Measurements from ENCODE around the gene FGD4.

Gene FGD4

DNA sequence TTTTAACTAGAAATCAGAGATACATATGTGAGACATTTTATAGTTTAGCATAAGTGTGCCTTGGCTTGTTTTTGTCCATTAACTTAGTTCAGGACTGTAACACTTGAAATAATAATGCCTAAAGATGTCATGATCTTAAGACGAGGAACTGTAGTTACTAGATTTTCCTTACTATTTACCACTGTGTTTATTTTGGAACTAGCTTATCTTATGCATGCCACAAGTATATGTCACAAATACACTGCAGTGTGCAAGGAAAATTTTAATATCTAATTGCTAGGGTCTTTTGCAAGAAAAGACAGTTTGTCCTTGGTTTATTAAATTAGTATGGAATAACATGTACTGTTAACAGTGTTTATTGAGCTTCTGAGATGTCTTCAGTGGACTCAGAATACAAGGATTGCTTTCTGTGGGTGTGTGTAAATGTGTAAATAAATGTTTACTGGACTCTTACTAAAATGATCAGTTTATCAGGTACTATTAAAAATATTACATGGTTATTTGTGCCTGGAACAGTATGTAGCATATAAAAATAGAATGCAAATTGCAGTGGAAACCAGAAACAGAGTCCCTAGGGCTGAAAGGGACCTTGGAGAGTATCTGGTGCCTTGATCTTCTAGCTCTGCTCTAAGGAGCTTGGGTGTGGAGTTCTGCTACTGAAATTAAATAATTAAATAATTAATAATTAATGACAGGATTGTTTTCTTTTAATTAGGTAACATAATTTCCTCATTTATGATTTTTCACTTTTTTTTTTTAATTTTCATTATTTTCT, 58.1 kb downstream of the FGD4 start:
- FAIRE-seq = no peak

DNA sequence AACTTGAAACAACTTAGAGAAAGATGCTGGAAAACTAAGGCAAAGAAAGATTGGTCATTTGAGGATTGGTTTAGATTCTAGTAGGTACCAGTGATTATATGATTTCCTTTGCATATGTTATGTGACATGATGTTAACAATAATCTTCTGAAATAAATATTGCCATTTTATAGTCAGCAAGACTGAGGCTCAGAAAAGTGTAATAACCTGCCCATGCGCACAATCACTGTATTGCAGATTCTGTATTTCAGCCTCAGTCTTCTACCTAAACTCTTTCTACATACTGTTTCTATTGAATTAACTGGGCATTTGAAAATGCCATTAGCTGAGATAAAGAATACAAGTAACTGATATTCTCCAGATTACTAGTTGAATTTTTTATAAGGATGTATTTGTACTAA, 61.3 kb downstream of the FGD4 start:
- FAIRE-seq = peak; percentile 88

DNA sequence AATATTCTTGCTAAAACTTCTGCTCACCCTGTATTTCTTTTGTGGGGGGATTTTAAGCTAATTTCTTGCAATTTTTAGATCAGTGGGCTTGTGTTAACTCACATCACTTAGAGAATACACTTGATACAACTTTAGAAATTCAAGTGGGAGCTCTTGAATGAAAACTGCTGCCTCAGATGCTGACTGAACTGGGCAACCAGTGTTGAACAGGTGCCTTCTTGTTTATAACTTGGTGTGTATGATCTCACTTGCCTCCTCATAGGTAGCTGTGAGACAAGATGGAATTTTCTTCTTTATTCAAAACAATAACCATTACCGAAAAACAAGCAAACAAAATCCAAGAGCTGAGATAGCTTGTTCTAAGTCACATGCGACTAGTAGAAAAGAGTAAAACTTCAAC, 63.5 kb downstream of the FGD4 start:
- FAIRE-seq = no peak

- FAIRE-seq = no peak
Observed at GRCh38 chr12:32466187-32466586, 66.8 kb downstream of the FGD4 start.

DNA sequence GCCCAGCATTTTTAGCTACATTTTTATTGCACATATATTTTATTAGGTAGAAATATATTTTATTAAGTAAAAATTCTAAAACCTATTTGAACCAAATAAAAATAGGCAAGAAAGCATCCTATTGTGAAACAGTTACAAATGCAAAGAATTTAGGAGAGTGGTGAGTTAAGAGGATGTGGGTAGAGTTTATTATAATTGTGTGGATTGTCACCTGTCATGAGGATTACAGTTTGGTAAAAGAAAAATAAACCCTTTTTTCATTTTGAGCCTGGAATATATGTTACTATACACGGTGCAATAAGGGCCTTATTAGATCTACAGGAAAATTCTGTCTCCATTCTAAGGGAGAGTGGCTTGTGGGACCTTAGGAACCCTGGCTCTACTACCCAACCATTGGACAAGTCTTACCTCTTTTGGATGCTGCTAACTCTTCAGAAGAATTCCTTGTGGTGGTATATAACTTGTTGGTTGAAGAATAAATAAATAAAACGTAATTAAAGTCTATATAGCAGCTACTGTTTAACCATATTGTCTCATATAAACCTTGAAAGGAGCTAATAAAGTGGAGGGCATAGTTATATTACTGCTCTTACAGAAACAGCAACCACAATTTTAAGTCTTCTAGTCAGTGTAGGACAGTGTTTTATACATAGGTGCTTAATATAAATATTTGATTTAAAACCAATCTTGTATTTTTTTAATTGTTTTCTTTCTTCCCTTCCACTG, 67.8 kb downstream of the FGD4 start:
- no peak for FAIRE-seq

DNA sequence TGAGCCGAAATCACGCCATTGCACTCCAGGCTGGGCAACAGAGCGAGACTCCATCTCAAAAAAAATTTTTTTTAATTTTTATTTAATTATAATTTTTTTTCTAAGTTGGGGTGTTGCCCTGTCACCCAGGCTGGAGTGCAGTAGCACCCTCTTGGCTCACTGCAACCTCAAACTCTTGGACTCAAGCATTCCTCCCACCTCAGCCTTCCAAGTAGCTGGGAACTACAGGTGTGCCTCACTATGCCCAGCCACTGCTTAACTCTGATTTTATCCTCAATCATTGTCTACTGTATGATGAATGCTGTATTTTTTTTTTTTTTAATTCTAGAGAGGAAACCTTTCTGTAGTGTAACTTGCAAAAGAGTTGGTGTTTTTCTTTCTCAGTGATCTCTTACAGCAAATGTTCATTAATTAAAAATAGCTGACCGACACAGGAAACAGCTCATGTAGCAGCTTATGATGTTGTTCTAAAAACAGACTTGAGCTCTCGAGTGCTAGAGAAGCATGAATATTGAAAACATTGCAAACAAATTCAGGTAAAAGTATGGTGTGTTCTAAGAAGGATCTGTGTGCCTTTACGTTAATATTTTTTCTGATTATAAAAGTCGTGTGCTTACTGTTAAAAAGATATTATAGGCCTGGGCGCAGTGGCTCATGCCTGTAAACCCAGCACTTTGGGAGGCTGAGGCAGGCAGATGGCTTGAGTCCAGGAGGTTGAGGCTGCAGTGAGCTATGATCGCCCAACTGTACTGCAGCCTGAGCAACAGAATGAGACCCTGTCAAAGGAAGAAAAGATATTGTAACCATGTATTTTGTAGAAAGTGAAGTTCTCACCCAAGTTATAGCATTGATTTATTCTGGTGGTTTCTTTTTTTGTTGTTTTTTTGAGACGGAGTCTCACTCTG, 68.9 kb downstream of the FGD4 start:
- FAIRE-seq = no peak

DNA sequence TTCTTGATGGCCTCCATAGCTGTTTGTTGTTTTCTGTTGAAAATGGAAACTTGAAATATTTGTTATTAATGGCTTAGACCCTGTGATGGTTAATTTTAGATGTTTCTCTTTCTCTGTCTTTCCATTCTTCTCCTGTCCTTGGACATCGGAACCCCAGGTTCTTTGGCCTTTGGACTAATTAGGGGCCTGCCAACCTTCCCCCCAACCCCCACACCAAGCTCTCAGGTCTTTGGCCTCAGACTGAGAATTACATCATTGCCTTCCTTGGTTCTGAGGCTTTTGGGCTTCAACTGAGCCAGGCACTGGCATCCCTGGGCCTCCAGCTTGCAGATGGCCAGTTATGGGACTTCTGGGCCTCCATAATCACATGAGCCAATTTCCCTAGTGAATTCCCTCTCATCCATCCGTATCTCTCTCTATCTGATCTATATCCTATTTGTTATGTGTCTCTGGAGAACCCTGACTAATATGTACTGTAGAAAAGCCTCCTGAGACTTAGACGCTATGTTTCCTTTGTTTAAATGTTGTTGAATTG, 71.6 kb downstream of the FGD4 start:
- no peak for FAIRE-seq

DNA sequence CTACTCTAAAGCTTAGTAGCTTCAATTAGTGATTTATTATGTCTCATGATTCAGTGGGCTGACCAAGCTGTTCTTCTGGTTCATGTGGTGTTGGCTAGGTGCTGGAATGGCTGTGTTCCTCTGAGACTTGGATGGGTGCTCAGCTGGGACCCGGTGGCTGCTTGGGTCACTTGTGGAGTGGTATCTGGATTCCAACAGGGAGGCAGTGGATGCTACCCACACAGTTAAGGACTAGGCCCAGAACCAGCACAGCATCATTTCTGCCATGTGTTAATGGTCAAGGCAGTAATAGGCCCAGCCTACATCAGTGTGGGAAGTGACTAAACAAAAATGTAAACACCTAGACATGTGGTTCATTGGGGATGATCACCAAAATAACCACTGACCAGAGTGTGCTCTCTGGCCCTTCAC, 72.2 kb downstream of the FGD4 start:
- FAIRE-seq = no peak

DNA sequence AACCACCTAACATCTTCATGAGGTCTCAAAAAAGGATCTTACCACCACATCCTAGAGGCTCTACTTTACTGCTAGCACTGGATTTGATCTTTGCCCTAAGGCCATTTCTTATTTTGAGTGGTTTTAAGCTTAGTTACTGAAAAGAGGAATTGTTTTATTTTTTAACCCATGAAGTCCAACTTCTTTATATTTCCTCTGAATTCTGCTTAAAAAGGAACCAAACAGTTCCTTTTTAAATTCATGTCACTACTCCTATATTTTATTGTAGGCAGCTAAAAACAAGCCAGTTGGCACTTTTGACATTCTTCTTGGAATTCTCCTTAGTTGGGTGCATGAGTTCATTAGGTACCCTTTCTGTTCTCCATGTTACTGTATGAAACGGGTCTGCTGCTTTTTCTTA, 76.4 kb downstream of the FGD4 start:
- no peak for FAIRE-seq

DNA sequence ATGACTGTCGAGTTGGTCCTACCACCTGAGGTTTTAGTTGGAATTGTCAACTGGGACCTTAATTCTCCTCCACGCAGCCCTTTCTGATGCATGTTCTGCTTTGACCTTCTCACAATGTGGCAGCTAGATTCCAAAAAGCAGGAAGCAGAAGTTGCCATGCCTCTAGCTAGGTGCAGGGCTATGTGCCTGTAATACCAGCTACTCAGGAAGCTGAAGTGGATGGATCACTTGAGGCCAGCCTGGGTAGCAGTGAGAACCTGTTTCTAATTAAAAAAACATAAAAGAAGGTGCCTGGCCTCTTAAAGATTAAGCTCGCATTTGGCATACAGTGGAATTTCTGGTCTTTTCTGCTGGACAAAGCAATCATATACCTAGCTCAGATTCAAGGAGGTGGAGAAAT, 77.1 kb downstream of the FGD4 start:
- FAIRE-seq = no peak

DNA sequence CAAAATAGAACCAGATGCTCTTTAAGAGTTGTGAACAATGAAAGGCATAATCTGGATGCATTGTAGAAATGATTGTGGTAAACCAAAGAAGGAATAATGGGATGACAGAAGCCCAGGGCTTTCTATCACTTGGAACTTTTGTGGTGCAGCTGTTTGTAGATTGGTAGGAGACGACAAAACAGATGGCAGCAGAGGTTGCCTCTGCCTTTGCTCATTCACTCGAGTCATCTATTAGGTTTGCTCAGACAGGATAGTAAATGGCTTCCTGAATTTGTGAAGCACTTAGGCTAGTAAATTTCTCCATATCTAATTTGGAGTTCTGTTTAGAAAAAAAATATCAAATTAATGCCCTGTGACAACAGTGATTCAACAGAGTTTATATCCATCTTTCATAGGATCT, 78.4 kb downstream of the FGD4 start:
- peak; percentile 98 for FAIRE-seq

- no peak for FAIRE-seq
Observed at GRCh38 chr12:32478166-32478565, 78.8 kb downstream of the FGD4 start.

DNA sequence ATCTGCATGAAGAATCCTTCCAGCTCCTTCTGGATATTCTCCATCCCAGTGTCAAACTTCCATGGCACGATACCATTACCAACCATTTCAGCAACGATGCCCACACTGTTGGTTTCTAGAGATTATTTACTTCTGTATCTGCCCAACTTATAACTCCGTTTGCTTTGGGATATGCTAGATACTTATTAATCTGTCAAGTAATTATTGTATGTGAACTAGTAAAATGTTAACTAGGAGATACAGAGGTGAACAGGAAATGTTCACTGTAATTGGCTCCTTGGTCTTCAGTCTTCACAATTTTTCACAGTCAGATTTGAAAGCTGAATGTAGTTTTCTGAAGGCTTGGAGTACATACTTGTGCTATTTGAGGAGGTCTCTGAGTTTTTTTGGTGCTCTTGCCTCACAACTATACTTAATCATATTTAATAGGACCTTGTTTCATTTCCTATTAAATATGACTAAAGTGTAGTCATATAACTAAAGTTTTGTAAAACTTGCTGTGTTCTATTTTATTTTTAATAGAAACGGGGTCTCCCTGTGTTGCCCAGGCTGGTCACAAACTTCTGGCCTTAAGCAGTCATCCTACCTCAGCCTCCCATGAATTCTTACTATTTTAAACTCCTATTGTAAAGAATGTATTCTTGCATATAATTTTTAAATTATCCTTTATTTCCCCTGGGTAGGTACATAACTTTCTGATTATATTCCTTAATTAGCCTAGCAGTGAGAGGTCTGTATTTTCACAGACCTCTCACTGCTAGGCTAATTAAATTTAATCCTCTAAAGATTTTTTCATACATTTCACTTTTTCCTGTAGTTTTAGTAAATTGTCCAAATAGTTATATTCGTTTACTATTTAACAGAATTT, 79.7 kb downstream of the FGD4 start:
- FAIRE-seq = peak; percentile 83

DNA sequence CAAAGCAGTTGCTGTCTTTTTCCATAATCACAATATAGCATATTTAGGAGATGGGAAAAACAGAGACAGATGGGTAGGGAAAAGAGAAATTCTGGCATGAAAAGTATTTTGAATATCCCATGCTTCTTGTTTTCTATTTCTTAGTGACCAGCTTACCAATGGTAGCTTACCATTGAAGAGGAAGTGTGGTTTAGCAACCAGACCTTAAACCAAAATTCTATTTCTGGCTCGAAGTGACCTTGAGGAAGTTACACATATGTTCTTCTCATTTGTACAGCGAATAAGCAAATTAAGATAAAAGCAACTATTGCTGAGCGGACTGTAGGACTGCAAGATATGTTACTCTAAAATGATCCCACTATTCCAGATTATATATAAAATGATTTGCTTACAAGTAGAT, 82.9 kb downstream of the FGD4 start:
- FAIRE-seq = no peak

DNA sequence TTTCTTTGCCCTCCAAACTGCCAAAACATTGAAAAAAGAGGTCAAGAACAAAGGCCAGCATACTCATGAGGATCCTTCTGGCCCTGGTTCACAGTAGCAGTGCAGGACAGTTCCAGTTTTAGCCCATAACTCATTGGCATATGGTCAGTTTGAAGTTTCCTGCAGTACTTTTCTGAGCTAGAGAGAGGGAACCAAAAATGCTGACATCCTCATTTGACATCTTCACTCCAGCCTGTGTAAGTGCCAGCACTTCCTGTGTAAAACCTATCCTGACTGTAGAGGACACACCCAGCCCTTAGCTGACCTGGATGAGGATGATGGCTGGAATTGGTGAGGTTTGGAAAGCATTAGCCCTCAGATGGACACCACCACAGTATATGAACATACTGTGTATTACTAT, 84.1 kb downstream of the FGD4 start:
- peak; percentile 27 for FAIRE-seq

DNA sequence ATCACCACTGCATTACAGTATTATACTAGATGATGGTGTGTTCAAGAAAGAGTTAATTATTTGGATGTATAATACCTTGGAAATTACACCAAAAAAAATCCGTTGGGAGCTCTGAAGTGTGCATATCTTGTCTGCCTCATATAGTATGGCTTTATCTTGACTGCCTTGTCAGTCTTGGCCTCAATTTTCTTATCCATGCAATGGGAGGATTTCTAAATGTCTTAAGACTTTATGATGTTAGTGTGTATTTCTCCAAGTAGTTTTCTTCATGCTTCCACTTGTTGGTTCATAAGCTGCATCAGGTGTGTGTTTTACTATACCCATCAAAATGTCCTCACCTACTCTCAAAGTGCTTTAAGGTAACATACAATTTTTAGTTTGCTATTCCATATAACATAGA, 84.6 kb downstream of the FGD4 start:
- no peak for FAIRE-seq

- no peak for FAIRE-seq
Observed at GRCh38 chr12:32486158-32486557, 86.8 kb downstream of the FGD4 start.

GRCh38 chr12:32488132-32488531, 88.8 kb downstream of the FGD4 start:
- FAIRE-seq = no peak

- peak; percentile 91 for FAIRE-seq
Observed at GRCh38 chr12:32489070-32489469, 89.7 kb downstream of the FGD4 start.

- FAIRE-seq = no peak
Observed at GRCh38 chr12:32490801-32491200, 91.4 kb downstream of the FGD4 start.

DNA sequence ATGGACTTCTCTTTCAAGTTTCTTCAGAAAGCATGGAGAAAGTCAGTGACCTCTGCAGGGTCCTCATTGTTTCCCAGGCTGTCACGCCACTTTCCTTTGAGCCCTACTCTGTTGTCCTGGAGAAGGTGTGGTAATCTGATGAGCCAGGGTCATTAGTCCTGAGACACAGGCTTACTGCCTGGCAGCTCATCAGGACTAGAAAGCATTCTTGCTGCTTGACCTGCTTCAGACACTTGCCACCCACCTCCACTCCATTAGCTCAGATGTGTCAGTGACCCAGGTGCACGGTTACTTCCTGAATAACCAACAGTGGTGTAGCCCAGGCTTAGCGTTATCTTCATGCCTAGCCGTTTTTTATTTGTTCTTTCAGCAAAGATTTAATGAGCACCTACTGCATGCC, 93.9 kb downstream of the FGD4 start:
- FAIRE-seq = peak; percentile 91

DNA sequence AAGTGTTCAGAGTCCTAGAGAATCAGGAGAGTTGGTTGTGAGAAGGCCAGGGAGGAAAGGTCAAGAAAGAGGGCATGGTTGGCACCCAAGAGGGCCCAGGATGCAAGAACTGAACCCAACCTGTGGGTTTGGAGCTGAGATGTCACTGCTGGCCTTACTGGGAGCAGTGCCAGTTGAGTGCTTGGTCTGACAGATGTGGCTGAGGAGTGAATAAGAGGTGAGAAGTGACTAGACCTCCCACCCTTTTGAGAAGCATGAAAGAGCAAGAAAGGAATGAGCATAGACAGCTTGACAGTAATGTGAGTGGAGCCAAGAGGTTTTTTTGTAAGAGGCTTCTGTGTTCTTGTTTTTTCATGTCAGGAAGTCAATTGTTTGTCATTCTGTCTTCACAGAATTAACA, 95.3 kb downstream of the FGD4 start:
- FAIRE-seq = no peak

Data from islet of Langerhans (tissue), 1 donor.